HAP-1 (cell line): Measurements from ENCODE around the gene ATRIP.

Experiments used
- DNase-seq, 2 experiments: peaks; one replicate each; pipeline ENCODE4 v3.0.0-alpha.2; 2016 to 2020; ENCODE audit warnings: low spot score in 2 of 2
- H3K27me3 ChIP-seq: fragments of 250-450 bp; sonication (Bioruptor Pico); 2 replicates; pipeline ENCODE4 v1.5.1; 2020; ENCODE audit warnings: low read depth, mild to moderate bottlenecking, moderate library complexity
- H3K36me3 ChIP-seq: fragments of 250-450 bp; sonication (Bioruptor Pico); replicated peaks from 2 replicates; pipeline ENCODE4 v1.5.1; 2020; ENCODE audit warnings: mild to moderate bottlenecking
- H3K4me1 ChIP-seq: fragments of 250-450 bp; sonication (Bioruptor Pico); 2 replicates; pipeline ENCODE4 v1.5.1; 2020; ENCODE audit warnings: mild to moderate bottlenecking
- H3K4me3 ChIP-seq: fragments of 250-450 bp; sonication (Bioruptor Pico); 2 replicates; pipeline ENCODE4 v1.5.1; 2020; ENCODE audit warnings: mild to moderate bottlenecking, moderate library complexity
- H3K9me3 ChIP-seq: fragments of 250-450 bp; sonication (Bioruptor Pico); 2 replicates; pipeline ENCODE4 v1.5.1; 2020; ENCODE audit warnings: mild to moderate bottlenecking, moderate library complexity
- in situ Hi-C: fragments of 300-500 bp; cut with MboI; formaldehyde crosslinking; loops from 3 replicates; pipeline ENCODE4 v1.14.3; 2020; ENCODE audit warnings: low sequenced_read_pairs, inconsistent platforms, mixed read lengths

Gene ATRIP

GRCh38 chr3:48505146-48505545 lies 58.6 kb downstream of the ATRIP start:
- DNase-seq: no peak
- peaks cover 11% of the 10 kb centered on the region; the same call in 1 of the 2 replicates for H3K4me1 ChIP-seq
- H3K27me3 ChIP-seq: no peaks in the 10 kb centered on the region
- H3K4me3 ChIP-seq: no peak overlapping the region
- no peaks in the 10 kb centered on the region for H3K36me3 ChIP-seq
- in situ Hi-C loops: no loop called here
- H3K9me3 ChIP-seq: no peaks in the 10 kb centered on the region

GRCh38 chr3:48505968-48506504 lies 59.5 kb downstream of the ATRIP start:
- DNase-seq: no peak
- Histone ChIP-seq H3K27me3 (no peaks in the 10 kb centered on the region), H3K9me3 (no peaks in the 10 kb centered on the region), H3K4me1 (peaks cover 11% of the 10 kb centered on the region; the same call in 1 of the 2 replicates), H3K36me3 (no peaks in the 10 kb centered on the region), H3K4me3 (no peak overlapping the region)
- in situ Hi-C loops: no loop called here

- peak; percentile 46 to 78 for DNase-seq
- in situ Hi-C loops: no loop called here
- H3K36me3 ChIP-seq: no peaks in the 10 kb centered on the region
- H3K4me3 ChIP-seq: no peak overlapping the region
- H3K27me3 ChIP-seq: no peaks in the 10 kb centered on the region
- H3K9me3 ChIP-seq: no peaks in the 10 kb centered on the region
- H3K4me1 ChIP-seq: peaks cover 11% of the 10 kb centered on the region; the same call in 1 of the 2 replicates
Measured at GRCh38 chr3:48507256-48508061, 60.9 kb downstream of the ATRIP start.

GRCh38 chr3:48511551-48511950 lies 65.0 kb downstream of the ATRIP start:
- 0 out of 2 replicates have a peak, but pooled peaks cover 6% of the 10 kb centered on the region for H3K4me1 ChIP-seq

GRCh38 chr3:48514431-48515227 lies 68.1 kb downstream of the ATRIP start:
- Histone ChIP-seq H3K4me1 (no peaks in the 10 kb centered on the region), H3K4me3 (no peak overlapping the region), H3K36me3 (no peaks in the 10 kb centered on the region), H3K9me3 (no peaks in the 10 kb centered on the region), H3K27me3 (no peaks in the 10 kb centered on the region)
- DNase-seq: no peak
- in situ Hi-C loops: no loop called here

More at GRCh38 chr3:48511551-48511950, 65.0 kb downstream of the ATRIP start:
- DNase-seq: no peak
- H3K9me3 ChIP-seq: no peaks in the 10 kb centered on the region
- H3K36me3 ChIP-seq: no peaks in the 10 kb centered on the region
- no peak overlapping the region for H3K4me3 ChIP-seq
- in situ Hi-C loops: no loop called here
- no peaks in the 10 kb centered on the region for H3K27me3 ChIP-seq
